GM04504 (cell line): ENCODE results near the gene DHX35.

ENCODE experiments used
- DNase-seq: peaks from one replicate; pipeline ENCODE4 v3.0.0-alpha.2; 2012; ENCODE audit warnings: low read depth

Gene DHX35

GRCh38 chr20:39021748-39022147, 59.6 kb downstream of the DHX35 start:
- no peak for DNase-seq

- DNase-seq: no peak
Observed at GRCh38 chr20:39025883-39026282, 63.7 kb downstream of the DHX35 start.

DNA sequence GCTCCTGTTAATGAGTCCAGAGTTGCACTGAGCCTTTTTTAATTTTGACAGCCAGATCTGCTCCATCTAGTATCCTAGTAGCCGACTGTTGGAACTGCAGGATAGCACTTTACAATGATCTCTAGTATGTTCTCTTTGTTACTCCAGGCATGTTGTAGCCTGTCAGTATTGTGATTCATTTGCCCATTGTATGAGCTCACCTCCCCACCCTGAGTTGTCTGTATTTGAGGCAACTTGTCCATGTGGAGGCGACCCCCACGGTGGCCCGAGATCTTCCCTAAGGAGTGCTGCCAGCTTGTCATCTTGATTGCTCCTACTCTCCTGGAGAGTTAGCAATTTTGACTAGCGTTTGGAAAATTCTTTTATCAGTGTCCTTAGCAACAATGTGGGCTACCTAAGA, 67.2 kb downstream of the DHX35 start:
- no peak for DNase-seq

DNA sequence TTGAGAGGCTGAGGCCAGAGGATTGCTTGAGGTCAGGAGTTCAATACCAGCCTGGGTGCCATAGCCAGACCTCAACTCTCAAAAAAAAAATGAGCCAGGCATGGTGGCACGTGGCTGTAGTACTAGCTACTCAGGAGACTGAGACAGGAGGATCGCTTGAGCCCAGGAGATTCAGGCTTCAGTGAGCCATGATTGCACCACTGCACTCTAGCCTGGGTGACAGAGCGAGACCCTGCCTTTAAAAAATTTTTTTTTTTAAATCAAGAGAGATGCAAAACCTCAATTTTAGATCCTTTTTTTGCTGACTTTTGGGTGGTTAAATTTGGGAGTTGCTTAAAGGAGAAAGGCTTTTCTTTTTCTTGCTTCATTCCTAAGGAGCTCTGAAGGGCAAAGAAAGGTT, 70.9 kb downstream of the DHX35 start:
- DNase-seq: no peak

DNA sequence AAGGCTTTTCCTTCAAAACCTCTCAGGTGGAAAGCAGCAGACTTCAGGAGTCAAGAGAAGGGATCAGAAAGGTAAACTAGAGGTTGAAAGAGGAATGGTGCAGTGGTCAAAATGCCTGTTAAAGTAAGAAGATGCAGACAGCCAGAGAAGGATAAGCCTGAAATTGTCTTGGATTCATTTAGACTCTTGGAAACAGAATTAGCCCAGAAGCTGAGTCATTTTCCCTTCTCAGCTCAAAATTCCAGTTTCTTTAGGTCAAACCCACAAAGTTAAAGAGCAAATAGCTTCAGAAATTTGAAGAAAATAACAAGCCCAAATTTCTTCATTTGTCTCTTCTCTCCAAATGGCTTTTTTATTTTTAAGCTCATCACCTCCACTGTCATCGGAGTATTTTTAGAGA, 73.9 kb downstream of the DHX35 start:
- DNase-seq: no peak

- no peak for DNase-seq
Observed at GRCh38 chr20:39036851-39037250, 74.7 kb downstream of the DHX35 start.

GRCh38 chr20:39038047-39038446, 75.9 kb downstream of the DHX35 start:
- no peak for DNase-seq

- no peak for DNase-seq
Observed at GRCh38 chr20:39038495-39038894, 76.4 kb downstream of the DHX35 start.

DNA sequence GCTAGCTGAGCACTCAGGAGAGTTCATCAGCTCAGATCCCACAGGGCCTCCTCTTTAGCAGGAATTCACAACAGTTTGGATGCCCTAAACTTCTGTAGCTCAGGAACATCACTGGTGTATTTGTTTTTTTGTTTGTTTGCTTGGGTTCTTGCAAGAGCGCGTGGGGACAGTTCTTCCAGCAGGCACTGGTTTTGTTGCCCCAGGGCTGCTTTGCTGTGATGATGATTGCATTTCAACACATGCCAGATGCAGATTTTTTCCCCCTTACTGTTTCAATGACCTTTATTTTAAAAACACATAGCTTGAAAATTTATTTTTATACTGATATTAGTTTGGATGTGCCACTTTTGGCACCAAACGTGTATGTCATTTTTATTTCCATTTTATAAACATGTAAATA, 77.1 kb downstream of the DHX35 start:
- DNase-seq: no peak

GRCh38 chr20:39040116-39040515, 78.0 kb downstream of the DHX35 start:
- DNase-seq: no peak

DNA sequence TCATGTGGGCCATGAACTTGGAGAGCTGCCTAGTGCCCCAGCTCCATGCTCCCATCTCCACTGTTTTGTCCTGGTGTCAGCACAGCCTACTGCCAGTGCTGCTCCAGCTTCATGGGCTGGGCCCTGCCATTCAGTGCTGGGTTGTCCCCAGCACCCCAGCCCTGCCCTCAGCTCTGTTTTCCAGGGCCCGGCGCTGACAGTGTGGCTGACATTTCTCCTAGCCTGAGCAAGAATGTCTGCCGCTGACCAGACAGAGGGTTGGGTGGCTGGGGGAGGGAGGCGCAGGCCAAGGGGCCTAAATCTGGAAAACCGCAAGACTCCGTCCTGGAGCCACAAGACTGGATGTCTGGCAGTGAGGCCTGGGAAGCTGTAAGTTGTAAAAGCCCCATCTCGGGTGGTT, 78.9 kb downstream of the DHX35 start:
- DNase-seq: no peak

- peak; percentile 32 for DNase-seq
Observed at GRCh38 chr20:39042279-39043150, 80.4 kb downstream of the DHX35 start.

GRCh38 chr20:39044501-39044900, 82.4 kb downstream of the DHX35 start:
- no peak for DNase-seq

DNA sequence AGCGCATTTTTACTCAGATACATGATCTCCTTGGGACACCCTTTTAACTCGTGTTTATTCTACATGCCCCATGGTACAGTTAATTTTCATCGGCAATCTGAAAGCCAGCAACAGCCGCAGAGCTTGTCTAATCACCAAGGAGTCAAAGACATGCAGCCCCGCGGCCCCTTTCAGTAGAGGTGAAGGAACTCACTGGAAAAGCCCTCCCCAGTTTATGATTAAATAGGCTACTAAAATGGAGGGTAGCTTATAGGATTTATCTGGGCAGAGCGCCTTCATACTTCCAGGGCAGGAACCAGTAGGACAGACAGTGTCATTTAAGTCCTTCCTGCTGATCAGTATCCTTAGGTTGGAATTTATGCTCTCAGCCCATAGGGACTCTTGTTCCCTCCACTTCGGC, 83.5 kb downstream of the DHX35 start:
- DNase-seq: no peak

DNA sequence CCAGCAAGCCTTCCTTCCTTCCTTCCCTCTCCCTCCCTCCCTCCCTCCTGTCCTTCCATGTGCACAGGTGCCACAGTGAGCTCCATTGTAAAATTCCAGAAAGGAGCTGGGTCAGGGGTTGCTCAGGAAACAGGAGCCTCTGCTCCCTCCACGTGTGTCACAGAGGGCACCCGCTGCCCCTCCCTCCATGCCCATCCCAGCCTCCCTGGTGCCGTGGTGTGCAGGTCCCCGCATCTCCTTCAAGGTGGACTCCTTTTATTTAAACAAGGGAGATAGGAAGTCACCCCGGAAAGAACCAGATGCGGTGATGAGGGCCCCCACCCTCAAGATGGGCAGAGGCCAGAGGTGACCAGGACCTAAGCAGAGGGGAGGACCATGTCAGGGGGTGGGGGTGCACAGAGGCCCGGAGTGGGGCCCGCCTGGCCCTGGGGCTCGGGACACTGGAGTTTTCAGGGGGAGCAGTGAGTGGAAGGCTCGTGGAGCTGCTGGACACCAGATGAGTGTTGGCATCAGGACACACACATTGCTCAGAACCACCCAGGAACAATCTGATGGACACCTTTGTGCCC, 85.4 kb downstream of the DHX35 start:
- no peak for DNase-seq

- peak; percentile 53 for DNase-seq
Observed at GRCh38 chr20:39048000-39048696, 86.0 kb downstream of the DHX35 start.

DNA sequence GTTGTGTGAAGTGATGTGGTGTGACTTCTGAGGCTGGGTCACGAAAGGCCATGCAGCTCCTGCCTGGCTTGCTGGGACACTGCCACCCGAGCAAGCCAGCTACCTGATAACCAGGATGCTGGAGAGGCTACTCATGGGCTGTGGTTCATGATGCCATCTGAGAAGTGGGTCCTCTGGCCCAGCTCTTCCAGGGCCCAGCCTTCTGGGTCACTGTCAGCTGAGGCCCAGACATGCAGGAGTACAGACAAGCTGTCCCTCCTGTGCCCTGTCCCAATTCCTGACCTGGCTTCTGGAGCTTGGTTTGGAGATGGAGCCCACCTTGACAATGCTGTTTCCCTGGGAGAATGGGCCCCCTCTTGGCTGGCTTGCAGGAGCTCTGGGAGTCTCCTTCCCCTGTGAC, 87.0 kb downstream of the DHX35 start:
- DNase-seq: no peak

- DNase-seq: peak; percentile 32
Observed at GRCh38 chr20:39049684-39050554, 87.8 kb downstream of the DHX35 start.

- DNase-seq: no peak
Observed at GRCh38 chr20:39050555-39050902, 88.4 kb downstream of the DHX35 start.

GRCh38 chr20:39052676-39053075, 90.5 kb downstream of the DHX35 start:
- DNase-seq: no peak

DNA sequence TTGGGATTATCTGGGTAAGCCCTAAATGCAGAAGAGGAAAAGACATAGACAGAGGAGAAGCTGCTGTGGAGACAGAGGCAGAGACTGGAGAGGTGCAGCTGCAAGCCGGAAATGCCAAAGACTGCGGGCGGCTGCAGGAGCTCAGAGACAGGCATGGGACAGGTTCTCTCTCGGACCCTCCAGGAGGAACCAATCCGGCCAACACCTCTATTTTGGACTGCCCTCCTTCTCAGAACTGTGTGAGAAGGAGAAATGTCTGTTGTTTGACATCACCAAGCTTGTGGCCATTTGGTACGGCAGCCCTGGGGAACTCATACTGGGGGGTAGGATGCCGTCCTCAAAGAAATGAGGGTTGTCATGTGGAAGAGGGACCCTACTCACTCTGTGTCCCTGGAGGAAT, 95.0 kb downstream of the DHX35 start:
- DNase-seq: no peak

- no peak for DNase-seq
Observed at GRCh38 chr20:39057911-39058310, 95.8 kb downstream of the DHX35 start.
